Stimulated activated CD4-positive, alpha-beta T cell treated with anti-CD3 and anti-CD28 coated beads, Interleukin-1b, Interleukin-23, amount 100 ng/mL, for 48 hours (primary cell): Measurements from ENCODE around the gene IL12B.
"Not testable (repeated sequence)": the region's sequence is repeated elsewhere in the genome, so short reads cannot be mapped to it uniquely, and the experiment has no call there.

ENCODE experiments used
- DNase-seq: peaks from one replicate; pipeline ENCODE4 v3.0.0-alpha.2; 2020

Gene IL12B

DNA sequence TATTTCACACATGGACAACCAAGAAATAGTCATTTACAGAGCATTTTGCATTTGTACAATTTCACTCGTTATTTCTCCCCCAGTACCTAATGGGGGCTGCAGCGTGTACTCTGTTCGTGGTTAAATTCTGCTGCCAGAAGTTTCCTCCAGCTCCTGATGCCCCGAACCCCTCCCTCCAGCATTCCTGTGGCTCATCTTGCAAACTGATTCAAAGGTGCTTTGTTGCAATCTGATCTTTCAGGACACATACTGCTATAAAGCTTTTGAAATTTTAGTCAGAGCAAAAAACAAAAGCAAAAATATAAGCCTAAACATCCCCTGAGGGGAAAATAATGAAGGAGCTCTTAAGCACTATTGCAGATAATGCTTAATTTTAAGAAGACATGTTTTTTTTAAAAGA is 39.5 kb downstream of the IL12B start:
- DNase-seq, result no peak

DNA sequence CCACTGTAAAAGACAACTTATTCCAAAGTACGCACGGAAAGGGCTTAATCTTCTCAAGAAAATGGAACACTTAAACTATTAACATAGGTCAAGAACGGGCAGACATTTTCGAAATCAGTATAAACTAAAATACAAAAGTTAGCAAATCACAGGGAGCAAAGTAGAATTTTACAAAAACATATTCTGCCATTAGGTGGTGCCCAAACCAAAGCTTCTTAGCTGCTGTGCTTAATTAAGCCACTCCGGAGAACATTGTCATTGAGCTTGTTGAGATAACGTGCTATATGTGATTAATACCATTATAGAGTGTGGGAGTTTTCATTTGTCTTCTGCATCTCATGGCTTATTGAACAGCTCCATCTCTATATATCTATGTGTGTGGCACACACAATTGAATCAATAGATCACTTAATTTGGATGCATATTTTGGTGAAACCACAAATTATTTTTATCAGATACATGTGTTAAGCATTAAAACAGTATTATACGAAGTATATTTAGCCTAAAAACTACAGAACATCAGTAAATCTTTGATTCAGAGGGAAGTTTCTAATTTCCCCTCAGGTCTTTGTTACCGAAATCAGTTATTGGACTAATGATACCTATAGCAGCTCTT is 43.8 kb downstream of the IL12B start:
- no peak for DNase-seq

DNA sequence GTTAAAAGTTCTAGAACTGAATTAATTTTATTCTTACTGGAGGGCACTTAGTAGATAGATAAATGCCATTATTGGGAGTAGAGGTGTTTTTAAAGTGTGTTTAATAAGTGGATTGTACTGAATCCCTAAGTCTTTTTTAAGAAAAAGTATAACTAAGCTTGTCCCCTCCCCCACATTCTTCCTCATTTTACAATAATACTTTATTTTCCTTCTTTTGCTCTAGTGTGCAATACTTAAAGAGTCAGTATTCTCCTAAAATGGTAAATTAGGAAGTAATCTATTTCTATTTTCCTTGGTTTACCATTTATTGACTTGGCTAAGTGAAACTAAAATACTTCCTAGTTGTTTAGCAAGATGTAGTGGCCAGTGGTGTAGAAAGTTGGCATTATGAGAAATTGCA is 55.6 kb downstream of the IL12B start:
- DNase-seq, result no peak

DNA sequence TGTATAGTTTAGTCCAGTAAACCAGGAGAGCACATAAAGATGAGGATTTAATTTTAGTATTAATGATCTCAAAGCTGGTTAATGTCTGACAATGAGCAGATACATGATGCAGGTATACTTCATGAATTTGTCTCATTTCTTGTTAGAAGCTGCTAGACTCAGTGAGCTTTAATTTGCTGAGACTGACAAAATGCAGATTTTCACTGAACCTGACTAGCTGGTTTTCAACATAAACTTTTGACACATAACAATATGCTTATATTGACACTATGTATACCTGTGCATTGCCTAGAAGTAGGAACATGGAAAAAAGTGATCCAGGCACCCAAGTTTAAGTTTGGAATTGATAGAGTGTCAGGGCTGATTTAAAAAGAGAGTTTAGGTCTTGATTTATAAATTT is 56.4 kb downstream of the IL12B start:
- DNase-seq, result no peak

DNA sequence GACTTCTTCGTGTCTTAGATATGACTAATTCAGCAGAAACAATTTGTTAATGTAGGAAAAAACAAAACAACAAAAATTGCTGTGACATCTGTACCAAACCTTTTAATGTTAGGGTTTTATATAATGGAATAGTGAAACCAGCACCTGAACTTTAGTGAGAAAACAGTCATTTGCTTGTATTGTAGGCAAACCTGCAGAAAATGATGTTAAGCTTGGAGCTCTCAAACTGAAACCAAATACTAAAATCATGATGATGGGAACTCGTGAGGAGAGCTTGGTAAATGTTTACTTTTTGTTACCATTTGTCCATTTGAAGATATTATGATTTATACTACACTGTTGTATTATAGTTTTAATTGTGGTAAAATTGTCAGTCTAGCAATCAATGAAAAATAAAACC is 60.6 kb downstream of the IL12B start:
- no peak for DNase-seq

DNA sequence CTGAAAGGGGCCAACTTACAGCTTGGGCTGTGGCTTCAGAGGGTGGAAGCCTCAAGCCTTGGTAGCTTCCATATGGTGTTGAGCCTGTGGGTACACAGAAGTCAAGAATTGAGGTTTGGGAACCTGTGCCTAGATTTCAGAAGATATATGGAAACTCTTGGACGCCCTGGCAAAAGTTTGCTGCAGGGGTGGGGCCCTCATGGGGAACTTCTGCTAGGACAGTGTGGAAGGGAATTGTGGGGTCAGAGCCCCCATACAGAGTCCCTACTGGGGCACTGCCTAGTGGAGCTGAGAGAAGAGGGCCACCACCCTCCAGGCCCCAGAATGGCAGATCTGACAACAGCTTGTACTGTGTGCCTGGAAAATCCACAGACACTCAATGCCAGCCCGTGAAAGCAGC is 63.5 kb downstream of the IL12B start:
- DNase-seq, result not testable (repeated sequence)
